Central memory CD8-positive, alpha-beta T cell (primary cell): ENCODE data around the gene SLC36A2.
"Not testable (repeated sequence)": the region's sequence is repeated elsewhere in the genome, so short reads cannot be mapped to it uniquely, and the experiment has no call there.

Source experiments
- ATAC-seq: fragments of 150-1000 bp; cut with Tn5 transposase; replicated peaks from 2 replicates; pipeline ENCODE4 v1.10.0; 2022; ENCODE audit warnings: mild to moderate bottlenecking, moderate FRiP score, moderate number of reproducible peaks; ENCODE audit not compliant: poor library complexity, severe bottlenecking; ENCODE audit errors: extremely low read depth
- DNase-seq, 2 donors: peaks; one replicate each; pipeline ENCODE4 v3.0.0; 2021; ENCODE audit warnings: low spot score in 2 of 2
- H3K27ac Mint-ChIP-seq: one replicate; pipeline ENCODE4 v1.8.0; 2022; ENCODE audit warnings: low read depth, mild to moderate bottlenecking, moderate library complexity, mixed read lengths
- H3K27me3 Mint-ChIP-seq: one replicate; pipeline ENCODE4 v1.8.0; 2022; ENCODE audit warnings: mixed read lengths
- H3K36me3 Mint-ChIP-seq: one replicate; pipeline ENCODE4 v1.8.0; 2022; ENCODE audit warnings: mild to moderate bottlenecking, moderate library complexity, mixed read lengths; ENCODE audit not compliant: insufficient read depth
- H3K4me1 Mint-ChIP-seq: one replicate; pipeline ENCODE4 v1.8.0; 2022; ENCODE audit warnings: mixed read lengths
- H3K4me3 Mint-ChIP-seq: one replicate; pipeline ENCODE4 v1.8.0; 2022; ENCODE audit warnings: mild to moderate bottlenecking, moderate library complexity, mixed read lengths
- H3K9me3 Mint-ChIP-seq: one replicate; pipeline ENCODE4 v1.8.0; 2022; ENCODE audit warnings: mixed read lengths

The SLC36A2 gene

DNA sequence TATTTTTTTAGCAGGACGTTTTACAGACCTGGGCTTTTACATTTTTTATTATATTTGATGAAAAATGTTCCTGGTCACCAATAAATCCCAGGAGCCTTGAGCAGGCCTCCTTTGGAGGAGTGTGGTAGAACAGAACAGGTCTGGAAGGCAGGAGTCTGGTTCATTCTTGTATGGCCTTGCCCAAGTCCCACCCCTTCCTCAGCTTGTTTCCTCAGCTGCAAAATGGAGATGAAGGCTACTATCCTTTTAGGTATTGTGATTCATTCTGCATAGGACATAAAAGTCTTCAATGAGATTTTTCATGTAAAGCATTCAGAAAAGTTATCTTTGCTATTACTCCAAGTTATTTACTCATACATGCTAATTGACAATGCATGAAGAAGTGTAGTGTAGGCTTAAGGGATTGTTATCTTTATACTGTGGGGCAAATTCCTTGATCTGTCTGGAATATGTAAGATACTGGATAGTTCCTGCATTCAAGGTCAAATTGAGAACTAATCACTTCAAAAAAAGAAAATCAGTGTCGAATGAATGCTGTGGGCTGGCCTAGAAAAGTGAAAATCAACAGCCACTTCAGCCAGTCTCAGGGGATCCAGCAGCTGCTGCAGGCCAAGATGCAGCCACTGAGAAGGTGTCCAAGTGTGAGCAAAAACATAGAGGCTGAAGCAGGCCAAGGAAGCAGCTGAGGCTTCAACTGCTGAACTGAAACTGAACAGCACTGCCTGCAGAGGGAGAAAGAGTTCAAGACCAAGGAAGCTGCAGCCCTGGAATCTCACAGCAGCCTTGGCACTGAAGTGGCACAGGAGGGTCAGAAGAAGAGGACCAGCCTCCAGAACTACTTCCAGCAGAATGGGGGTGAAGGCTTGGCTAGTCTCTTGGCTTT is 28.3 kb downstream of the SLC36A2 start:
- Mint-ChIP-seq H3K36me3 (no peaks in the 10 kb centered on the region), H3K9me3 (no peaks in the 10 kb centered on the region), H3K4me1 (peaks cover 5% of the 10 kb centered on the region), H3K27ac (no peak overlapping the region), H3K4me3 (no peak overlapping the region), H3K27me3 (peaks cover 32% of the 10 kb centered on the region)
- no peak for DNase-seq
- no peak for ATAC-seq

DNA sequence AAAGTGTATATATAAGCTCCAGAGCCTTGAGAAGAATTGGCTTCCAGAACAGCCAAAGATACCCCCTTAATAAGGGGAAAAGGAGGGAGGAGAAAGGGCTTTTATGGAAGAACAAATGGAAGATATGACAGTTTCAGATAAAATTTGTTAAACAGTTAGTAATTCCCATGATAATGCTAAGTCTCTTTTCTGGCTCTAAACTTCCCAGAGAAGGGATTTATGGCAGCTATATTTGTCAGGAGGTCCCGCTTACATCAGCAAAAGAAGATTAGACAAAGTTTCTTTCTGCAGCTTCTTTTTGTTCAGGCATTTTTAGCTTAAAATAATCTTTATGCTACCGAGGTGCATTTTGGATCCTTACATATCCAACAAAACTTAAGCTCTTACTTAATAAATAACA is 29.5 kb downstream of the SLC36A2 start:
- no peaks in the 10 kb centered on the region for H3K36me3 Mint-ChIP-seq
- no peaks in the 10 kb centered on the region for H3K9me3 Mint-ChIP-seq
- ATAC-seq, result no peak
- H3K27me3 Mint-ChIP-seq, result peaks cover 22% of the 10 kb centered on the region
- no peak overlapping the region for H3K27ac Mint-ChIP-seq
- DNase-seq, result no peak
- peaks cover 5% of the 10 kb centered on the region for H3K4me1 Mint-ChIP-seq
- H3K4me3 Mint-ChIP-seq, result no peak overlapping the region

DNA sequence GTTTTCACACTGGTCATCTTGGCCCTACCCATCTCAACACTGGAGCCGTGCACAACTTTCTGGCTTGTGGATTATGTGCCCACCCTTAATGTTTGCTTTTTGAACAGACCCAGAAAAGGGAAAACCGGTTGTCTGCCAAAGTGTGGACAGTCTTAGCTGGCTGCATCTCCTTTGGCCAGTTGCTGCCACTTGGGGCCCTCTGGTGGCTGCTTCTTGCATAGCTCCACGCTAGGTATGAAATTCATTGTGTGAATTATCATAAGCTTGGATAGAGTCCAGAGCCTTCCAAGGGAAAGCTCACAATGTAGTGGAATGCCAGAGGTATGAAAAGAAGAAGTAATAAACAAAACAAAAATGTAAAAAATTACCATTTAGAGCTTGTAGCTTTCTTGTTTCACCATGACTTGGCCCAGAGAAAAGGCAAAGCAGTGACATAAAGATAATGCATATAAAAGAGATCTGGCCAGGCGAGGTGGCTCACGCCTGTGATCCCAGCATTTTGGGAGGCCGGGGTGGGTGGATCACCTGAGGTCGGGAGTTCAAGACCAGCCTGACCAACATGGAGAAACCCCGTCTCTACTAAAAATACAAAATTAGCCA is 31.3 kb downstream of the SLC36A2 start:
- Mint-ChIP-seq H3K27ac (no peak overlapping the region), H3K36me3 (peaks cover 2% of the 10 kb centered on the region), H3K4me3 (no peak overlapping the region), H3K9me3 (peaks cover 7% of the 10 kb centered on the region), H3K4me1 (peaks cover 5% of the 10 kb centered on the region), H3K27me3 (peaks cover 21% of the 10 kb centered on the region)
- ATAC-seq, result no peak
- DNase-seq, result peak in 1 of 2 donors; percentile 24

DNA sequence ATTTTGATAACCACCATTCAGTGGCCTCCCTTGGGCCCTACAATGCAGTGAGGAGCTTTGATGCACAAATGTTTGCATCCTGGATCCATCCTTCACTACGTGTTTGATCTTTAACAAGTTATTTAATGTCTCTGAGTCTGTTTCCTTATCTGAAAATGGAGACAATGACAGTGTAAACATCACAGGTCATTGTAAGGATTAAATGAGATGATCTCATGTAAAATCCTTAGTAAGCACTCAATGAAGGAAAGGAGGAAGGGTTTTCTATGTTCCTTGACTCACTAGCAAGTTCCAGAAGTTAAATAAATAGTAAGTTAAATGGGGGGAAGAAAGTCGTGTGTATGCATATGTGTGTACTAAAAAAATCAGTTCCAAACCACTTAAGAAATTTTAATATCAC is 34.0 kb downstream of the SLC36A2 start:
- H3K27ac Mint-ChIP-seq, result no peak overlapping the region
- H3K4me1 Mint-ChIP-seq, result peaks cover 5% of the 10 kb centered on the region
- H3K36me3 Mint-ChIP-seq, result peaks cover 2% of the 10 kb centered on the region

DNA sequence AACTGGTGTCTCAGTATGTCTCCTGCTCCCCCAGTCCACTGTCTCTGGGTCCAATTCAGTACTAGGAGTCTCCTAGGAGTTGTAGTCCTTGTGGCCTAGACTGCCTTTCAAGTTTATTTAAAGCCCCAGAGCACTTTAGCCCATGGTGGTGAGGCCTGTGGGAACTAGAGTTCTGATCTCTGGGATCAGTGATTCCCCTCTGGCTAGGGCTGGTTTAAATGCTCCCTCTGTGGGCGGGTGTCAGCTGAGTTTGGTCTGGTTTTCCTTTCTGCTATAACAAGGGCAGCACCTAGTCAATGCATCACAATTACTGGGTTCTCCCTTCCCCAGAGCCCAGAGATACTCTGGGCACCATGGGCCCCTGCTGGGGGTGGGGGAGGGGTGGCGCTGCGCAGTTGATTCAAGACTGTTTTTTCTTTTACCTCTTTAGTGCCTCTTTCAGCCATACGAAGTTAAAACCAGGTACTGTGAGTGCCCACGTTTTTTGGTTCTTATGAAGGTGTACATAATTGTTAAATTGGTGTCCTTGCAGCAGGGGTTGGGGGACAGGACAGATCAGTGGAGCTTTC is 34.5 kb downstream of the SLC36A2 start:
- peaks cover 14% of the 10 kb centered on the region for H3K9me3 Mint-ChIP-seq
- H3K27ac Mint-ChIP-seq, result no peak overlapping the region
- no peak overlapping the region for H3K4me3 Mint-ChIP-seq
- H3K4me1 Mint-ChIP-seq, result peaks cover 5% of the 10 kb centered on the region
- DNase-seq (no peak), ATAC-seq (no peak)
- H3K36me3 Mint-ChIP-seq, result peaks cover 2% of the 10 kb centered on the region
- H3K27me3 Mint-ChIP-seq, result peaks cover 30% of the 10 kb centered on the region

More for the DNA sequence above, 34.0 kb downstream of the SLC36A2 start:
- Mint-ChIP-seq H3K4me3 (no peak overlapping the region), H3K9me3 (peaks cover 14% of the 10 kb centered on the region), H3K27me3 (peaks cover 30% of the 10 kb centered on the region)
- DNase-seq (no peak), ATAC-seq (no peak)

DNA sequence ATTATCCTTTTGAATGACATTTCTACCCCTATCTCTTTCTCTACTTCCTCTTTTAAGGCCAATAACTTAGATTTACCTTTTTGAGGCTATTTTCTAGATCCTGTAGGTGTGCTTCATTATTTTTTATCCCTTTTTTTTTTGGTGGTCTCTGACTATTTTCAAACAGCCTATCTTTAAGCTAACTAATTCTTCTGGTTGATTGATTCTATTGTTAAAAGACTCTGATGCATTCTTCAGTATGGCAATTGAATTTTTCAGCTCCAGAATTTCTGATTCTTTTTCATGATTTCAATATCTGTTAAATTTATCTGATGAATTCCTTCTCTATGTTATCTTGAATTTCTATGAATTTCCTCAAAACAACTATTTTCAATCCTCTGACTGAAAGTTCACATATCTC is 36.4 kb downstream of the SLC36A2 start:
- DNase-seq (no peak), ATAC-seq (no peak)
- peaks cover 14% of the 10 kb centered on the region for H3K9me3 Mint-ChIP-seq
- H3K4me1 Mint-ChIP-seq, result peaks cover 2% of the 10 kb centered on the region
- no peak overlapping the region for H3K27ac Mint-ChIP-seq
- H3K36me3 Mint-ChIP-seq, result peaks cover 2% of the 10 kb centered on the region
- H3K4me3 Mint-ChIP-seq, result no peak overlapping the region
- H3K27me3 Mint-ChIP-seq, result peaks cover 20% of the 10 kb centered on the region

DNA sequence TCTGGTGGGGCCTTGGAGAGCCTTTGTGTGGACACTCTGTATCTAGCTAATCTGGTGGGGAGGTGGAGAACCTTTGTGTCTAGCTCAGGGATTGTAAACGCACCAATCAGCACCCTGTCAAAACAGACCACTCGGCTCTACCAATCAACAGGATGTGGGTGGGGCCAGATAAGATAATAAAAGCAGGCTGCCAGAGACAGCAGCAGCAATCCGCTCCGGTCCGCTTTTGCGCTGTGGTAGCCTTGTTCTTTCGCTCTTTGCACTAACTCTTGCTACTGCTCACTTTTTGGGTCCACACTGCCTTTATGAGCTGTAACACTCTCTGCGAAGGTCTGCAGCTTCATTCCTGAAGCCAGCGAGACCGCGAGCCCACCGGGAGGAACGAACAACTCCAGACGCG is 37.5 kb downstream of the SLC36A2 start:
- ATAC-seq, H3K4me1 Mint-ChIP-seq, DNase-seq, H3K27ac Mint-ChIP-seq, H3K36me3 Mint-ChIP-seq, H3K4me3 Mint-ChIP-seq: not testable (repeated sequence)
- Mint-ChIP-seq H3K27me3 (peaks cover 17% of the 10 kb centered on the region), H3K9me3 (peaks cover 14% of the 10 kb centered on the region)

DNA sequence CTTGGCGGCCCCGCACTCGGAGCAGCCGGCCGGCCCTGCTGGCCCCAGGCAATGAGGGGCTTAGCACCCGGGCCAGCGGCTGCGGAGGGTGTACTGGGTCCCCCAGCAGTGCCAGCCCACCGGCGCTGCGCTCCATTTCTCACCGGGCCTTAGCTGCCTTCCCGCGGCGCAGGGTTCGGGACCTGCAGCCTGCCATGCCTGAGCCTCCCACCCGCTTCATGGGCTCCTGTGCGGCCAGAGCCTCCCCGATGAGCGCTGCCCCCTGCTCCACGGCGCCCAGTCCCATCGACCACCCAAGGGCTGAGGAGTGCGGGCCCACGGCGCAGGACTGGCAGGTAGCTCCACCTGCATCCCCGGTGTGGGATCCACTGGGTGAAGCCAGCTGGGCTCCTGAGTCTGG is 38.1 kb downstream of the SLC36A2 start:
- H3K4me1 Mint-ChIP-seq, ATAC-seq, H3K27ac Mint-ChIP-seq, DNase-seq, H3K36me3 Mint-ChIP-seq, H3K4me3 Mint-ChIP-seq: not testable (repeated sequence)
- Mint-ChIP-seq H3K9me3 (peaks cover 14% of the 10 kb centered on the region), H3K27me3 (peaks cover 23% of the 10 kb centered on the region)

DNA sequence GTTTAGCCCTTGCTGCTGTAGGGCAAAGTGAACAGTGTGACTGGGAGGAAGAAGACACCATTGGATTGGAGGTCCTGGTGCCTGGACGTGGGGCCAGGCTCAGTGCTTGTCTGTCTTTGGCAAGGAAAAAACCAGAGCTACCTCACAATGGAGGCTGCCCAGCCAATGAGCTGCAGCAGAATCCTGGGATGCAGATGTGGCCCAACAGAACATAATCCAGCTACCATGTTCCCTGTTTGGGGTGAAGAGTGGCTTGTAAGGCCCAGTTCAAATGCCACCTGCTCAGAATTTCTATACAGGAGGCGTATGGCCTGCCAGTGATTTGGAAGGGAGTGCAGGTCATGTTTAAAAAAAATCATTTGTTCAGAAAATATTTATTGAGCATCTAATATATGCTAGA is 43.7 kb downstream of the SLC36A2 start, which contains the start of gene SLC36A3:
Gene SLC36A3 (minus strand): TSS at position 101 of the 400 bp plus-strand sequence. CDS start 412 bp downstream, outside the sequence.
- no peaks in the 10 kb centered on the region for H3K9me3 Mint-ChIP-seq
- ATAC-seq (no peak), DNase-seq (no peak)
- no peak within 1 kb of the TSS for H3K4me3 Mint-ChIP-seq
- H3K36me3 Mint-ChIP-seq, result no peaks in the 10 kb centered on the region
- H3K27ac Mint-ChIP-seq, result no peak within 1 kb of the TSS
- peaks cover 58% of the 10 kb centered on the region for H3K27me3 Mint-ChIP-seq
- no peaks in the 10 kb centered on the region for H3K4me1 Mint-ChIP-seq

DNA sequence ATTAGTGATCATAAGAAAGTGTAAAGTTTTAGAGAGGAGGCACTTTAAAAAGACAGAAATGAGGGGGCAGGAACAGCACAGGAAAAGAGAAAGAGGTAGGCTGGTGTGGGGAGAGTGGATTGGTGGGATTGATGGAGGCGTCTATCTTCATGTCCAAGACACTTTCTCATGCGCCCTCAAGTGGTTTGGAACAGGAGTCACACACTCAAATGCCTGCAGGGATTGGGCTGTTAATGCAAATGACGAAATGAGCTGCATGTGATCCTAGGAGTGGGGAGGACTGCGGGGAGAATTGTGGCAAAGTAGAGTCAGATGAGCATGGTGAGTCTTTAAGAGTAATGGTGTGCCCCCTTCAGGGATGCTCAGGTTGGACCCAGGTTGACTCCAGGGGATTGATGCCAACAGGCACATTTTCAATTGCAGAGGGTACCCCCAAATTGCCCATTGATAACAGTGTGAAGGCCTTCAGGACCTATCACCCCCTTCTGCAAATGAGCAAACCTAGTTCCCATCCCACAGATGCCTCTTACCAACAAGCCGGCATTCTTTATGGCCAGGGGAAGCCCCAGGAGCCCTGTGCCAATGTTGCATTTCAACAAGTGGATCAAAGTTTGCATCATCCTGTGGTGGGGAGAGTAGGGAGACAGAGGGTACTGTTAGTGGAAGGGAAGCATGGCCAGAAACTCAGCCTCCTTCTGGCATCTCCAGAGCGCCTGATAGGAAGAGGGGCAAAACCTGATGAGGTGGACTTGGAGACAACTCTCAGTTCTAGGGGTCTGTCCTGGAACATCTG is 49.1 kb downstream of the SLC36A2 start:
- ATAC-seq (no peak), DNase-seq (no peak)
- Mint-ChIP-seq H3K27ac (no peak overlapping the region), H3K27me3 (peaks cover 73% of the 10 kb centered on the region), H3K9me3 (no peaks in the 10 kb centered on the region), H3K36me3 (no peaks in the 10 kb centered on the region), H3K4me3 (no peak overlapping the region), H3K4me1 (no peaks in the 10 kb centered on the region)

DNA sequence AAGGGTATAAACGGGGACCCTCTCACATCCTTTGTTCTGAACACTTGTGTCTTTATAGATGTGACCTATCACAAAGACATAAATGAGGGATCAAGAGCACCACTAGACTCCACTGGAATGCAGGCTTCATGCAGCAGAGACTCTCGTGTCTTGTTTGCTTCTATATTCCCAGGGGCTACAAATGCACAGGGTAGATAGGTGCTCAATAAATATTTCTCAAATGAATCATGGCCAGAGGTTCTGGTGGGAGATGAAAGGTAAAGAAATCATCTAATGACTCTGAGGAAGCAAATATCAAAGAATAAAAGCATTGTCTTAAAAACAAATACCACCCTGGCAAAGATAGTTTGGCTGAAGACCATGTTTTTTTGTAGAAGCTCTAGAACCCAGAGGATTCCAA is 50.4 kb downstream of the SLC36A2 start:
- no peak for ATAC-seq

DNA sequence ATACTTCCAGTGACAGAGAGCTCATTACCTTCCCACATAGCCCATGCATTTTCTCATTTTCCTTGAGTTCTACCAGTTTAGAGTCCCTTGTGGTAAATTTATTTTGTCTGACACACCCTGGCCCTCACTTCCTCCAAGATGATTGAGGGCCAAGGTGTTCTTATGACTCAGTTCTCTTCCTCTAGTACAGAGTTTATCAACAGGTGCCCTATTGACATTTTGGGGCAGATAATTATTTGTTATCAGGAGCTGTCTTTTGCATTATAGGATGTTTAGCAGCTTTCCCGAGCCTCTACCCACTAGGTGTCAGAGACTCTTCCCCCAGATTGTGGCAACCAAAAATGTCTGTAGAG is 50.9 kb downstream of the SLC36A2 start:
- ATAC-seq (no peak), DNase-seq (no peak)
- H3K27ac Mint-ChIP-seq, result no peak overlapping the region
- no peaks in the 10 kb centered on the region for H3K9me3 Mint-ChIP-seq
- H3K27me3 Mint-ChIP-seq, result peaks cover 55% of the 10 kb centered on the region
- no peak overlapping the region for H3K4me3 Mint-ChIP-seq
- H3K4me1 Mint-ChIP-seq, result no peaks in the 10 kb centered on the region
- H3K36me3 Mint-ChIP-seq, result no peaks in the 10 kb centered on the region

More for the DNA sequence above, 50.4 kb downstream of the SLC36A2 start:
- no peak overlapping the region for H3K27ac Mint-ChIP-seq
- DNase-seq, result no peak
- H3K36me3 Mint-ChIP-seq, result no peaks in the 10 kb centered on the region
- no peaks in the 10 kb centered on the region for H3K4me1 Mint-ChIP-seq
- H3K9me3 Mint-ChIP-seq, result no peaks in the 10 kb centered on the region
- H3K27me3 Mint-ChIP-seq, result peaks cover 60% of the 10 kb centered on the region
- no peak overlapping the region for H3K4me3 Mint-ChIP-seq
